ENCODE data around the gene MTX2.

MTX2 gene

DNA sequence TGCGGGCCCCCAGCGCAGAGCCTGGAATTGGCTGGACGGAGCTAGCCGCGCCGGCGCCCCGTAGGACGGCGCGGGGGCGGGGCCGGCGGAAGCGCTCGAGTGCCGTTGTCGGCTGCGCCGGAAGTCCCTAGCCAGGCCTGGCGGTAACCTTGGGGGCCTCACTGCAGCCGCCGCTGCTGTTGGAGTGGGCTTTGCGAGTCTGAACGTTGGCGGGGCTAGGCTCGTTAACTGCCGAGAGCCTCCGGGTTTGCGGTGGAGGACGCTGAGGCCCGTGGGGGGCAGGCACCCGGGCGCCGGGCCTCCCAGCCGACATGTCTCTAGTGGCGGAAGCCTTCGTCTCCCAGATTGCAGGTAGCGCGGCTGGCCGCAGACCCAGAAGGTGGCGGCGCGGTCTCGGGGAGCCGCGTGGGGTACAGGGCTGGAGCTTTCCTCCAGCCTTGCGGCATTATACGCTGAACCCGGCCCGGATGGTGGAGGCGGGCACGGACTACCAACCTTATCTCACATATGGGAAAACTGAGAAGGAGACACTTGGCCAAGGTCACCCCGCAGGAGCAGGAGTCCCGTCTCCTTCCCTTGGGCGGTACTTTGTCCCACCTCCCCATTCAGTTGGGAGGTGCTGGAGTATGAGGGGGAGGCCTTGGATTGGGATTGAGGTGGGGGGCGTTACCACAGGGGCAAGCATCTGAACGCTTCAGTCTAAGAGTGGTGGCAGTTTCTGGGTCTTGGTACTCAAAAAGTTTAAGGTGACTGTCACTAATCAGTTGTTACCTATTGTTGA is at the start of gene MTX2:
TSS of gene MTX2 (plus strand) at position 124 of the 781 bp plus-strand sequence. CDS start at position 312, 188 bp downstream.
- peak; percentile 76 to 82 for DNase-seq

DNA sequence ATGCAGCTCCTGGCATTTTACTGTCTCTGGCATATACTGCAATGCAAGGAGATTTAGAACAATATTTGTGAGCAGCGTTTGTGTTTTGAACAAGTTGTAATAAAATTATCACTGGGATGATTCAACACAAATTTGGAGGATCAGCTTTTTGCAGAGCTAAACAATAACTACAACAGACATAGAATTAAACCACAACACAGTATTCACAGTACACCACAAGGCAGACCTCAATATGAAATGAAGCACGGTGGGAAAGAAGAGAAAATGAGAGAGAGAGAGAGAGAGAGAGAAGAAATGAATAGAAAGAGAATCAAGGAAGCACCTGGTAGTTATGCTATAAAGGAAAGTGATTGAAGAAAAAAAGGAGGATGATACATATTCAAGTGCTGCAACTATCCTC is 41.4 kb upstream of the MTX2 start:
- no peak for DNase-seq

DNA sequence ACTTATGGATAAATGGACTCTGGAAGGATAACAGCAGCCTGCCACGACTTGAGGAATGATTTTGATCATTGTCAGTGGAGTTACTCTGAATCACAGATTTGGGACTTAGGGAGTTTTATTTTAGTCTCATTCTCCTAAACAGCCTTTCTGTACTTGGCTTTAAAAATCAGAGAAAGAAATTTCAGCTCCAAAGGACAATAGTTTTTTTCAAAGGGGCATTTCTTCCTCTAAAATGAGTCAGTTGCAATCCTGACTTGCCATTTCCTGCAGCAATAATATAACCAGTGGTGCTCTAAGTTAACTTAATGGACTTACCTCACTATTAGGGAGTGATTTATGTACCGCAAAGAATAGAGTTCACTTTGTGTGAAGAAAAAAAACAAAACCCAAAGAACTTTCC is 35.1 kb upstream of the MTX2 start:
- DNase-seq = no peak

DNA sequence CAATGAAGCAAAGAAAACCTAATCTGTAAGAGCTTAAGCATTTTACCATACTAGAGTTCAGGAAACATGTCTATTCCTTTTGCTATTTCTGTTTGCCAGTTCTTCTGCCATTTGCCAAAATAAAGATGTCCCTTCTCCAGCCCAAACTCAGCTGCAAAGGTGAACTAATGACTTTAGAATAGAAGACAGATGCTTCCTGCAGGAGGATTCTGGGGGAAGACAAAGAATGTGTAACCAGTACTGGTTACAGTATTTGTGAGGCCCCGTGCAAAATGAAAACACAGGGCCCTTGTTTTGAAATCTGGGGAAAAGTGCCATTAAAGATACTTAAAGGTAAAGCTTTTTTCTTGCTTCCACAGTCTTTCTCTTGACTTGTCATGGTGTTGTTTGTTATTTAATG is 34.3 kb upstream of the MTX2 start:
- DNase-seq = no peak

DNA sequence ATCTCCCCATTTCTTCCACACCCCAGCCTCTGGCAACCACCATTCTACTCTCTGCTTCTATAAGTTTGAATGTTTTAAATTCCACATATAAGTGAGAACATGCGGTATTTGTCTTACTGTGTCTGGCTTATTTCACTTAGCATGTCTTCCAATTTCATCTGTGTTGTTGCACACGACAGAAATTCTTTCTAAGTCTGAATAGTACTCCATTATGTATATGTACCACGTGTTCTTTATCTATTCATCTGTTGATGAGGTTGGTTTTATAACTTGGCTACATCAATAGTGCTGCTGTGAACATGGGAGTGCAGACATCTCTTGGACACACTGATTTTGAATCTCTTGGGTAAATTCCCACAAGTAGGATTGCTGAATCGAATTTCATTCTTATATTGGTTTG is 31.8 kb upstream of the MTX2 start:
- DNase-seq = no peak

DNA sequence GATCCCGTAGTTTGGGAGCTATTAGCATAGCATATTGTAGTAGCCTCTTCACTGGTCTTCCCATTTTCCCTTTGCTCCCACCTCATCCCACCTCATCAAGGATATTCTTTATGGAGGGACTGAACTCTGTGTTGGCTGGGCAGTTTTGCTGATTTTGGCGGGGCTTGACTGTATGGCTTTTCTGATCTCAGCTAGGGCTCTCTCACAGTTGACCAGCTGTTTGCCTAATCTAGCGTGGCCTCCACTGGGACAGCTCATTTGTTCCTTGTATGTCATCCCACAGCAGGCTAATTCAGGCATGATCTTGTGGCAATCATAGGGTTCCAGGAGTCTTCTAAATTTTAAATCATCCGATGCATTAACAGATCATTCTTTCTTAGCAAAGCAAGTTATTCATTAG is 30.2 kb upstream of the MTX2 start:
- no peak for DNase-seq

DNA sequence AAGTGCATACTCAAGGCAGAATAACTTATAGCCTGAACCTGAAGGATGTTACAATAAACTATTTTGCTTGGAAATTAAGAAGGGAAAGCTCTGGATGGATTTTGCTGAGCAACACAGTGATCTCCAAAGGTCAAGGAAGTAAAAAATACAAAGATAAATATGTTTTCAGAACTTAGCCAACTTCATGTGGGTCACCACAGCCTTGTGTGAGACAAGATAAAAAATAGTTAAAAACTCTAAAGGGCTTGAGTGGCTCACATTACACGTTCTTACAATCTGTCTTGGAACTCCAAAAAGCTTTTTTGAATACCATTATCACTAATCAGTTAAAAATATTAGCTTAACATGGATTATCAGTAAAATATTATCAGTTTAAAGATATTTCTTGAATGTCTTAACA is 28.9 kb upstream of the MTX2 start:
- no peak for DNase-seq

DNA sequence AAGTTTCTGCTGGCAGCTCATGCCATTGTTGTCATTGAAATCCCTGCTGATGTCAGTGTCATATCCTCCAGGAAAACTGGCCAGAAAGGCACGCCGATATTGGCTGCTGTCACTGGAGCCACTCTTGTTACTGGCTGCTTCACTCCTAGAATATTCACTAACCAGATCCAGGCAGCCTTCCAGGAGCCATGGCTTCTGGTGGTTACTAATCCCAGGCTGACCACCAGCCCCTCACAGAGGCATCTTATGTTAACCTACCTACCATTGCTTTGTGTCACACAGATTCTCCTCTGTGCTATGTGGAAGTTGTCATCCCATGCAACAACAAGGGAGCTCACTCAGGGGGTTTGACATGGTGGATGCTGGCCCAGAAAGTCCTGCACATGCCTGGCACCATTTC is 27.0 kb upstream of the MTX2 start:
- DNase-seq = no peak

DNA sequence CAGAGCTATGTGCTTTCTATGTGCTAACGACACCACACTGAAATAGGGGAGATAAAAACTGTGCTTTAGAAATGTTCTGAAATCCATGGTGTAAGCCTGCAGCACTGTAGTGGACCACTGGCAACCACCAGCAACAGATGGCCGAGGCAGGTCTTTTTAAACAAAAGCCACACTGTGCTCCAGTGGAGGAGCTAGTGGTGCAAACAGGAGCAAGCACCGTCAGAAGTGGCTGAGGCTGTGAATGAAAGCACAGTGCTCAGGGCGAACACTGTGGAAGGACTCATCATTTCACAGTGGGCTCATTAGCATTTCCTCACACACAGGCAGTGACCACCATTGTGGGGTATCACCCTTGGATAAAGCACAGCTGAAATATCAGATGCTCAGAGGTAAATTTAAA is 22.9 kb upstream of the MTX2 start:
- no peak for DNase-seq

DNA sequence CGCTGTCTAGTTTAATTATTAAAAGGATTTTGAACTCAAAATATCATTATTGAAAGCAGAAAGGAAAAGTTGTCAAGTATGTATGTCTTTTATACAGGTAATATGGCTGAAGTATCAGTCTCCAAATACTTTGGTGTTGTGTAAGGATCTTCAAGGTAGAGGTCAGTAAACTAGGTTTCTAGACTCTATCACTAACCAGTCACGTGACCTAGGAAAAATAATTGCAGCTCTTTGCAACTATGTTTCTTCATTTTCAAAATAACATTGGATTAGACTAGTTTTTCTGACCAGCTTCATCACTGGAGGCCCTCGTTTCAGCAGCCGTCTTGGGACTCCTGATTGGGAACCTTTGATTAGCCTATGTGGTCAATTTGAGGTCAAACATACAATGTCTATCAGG is 21.4 kb upstream of the MTX2 start:
- DNase-seq = no peak

DNA sequence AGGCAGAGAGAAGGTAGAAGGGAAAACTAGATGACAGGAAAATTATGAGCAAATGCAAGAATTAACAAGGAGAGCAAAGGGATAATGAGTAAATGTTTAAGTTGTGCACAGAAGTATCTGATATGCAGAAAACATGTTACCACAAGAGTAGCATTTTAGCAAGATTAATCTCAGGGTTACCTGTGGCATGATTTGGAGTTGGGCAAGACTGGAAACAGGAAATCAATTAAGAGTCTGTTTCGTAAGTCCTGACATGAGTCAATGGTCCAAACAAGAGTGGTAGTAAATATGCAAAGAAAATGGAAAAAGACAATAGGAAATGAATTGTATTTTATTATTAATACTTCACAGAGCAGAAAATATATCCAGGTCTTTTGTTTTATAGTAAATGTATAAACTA is 17.3 kb upstream of the MTX2 start:
- DNase-seq = no peak

DNA sequence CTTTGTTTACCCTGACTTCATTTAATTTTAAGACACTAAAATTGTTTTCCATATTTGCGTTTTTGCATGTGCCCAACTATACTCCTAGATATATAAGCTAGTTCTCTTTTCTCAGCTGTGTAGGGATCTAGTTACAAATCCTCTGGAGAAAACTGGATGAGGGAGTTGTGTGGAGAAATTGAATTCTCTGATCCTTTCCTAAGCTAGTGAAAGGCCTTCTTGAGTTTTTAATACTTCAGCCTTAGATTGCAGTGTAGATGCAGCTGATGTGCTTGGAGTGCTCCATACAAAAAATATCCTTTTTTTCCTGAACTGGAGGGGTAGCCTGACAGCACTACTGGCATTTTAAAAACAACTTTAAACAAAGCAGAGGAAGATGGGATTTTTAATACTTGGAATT is 8.6 kb upstream of the MTX2 start:
- no peak for DNase-seq

DNA sequence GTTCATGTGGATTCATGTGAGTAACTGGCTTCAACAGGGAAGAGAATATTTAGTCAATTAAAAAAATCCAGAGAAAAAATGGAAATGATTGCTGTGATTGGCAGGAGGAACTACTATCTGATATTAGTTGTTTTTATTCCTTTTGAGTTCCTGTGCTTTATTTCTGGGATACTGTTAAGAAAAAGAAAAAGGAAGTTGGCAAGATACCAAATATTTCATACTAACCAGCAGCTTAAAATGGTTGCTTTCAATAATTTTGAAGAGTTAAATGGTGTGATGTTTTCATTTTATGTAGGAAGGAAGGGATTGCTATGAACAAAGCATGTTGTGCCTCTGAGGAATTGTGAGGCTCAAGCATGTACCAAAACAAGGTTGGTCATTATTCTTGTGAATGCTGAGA is 8.1 kb upstream of the MTX2 start:
- DNase-seq = no peak

DNA sequence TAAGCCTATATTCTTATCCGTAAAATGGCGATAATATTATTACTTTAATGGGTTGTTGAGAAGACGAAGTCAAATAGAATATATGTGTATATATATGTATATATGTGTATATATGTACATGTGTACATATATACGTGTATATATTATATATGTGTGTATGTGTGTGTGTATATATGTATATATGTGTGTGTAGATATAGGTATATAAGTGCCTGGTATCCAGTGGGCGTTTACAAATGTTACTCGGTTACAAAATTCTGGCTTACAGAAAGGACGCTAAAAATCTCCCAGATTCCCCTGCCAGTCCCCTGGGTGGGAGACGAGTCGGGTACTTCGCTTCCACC is 295 bp upstream of the MTX2 start:
- no peak for DNase-seq

DNA sequence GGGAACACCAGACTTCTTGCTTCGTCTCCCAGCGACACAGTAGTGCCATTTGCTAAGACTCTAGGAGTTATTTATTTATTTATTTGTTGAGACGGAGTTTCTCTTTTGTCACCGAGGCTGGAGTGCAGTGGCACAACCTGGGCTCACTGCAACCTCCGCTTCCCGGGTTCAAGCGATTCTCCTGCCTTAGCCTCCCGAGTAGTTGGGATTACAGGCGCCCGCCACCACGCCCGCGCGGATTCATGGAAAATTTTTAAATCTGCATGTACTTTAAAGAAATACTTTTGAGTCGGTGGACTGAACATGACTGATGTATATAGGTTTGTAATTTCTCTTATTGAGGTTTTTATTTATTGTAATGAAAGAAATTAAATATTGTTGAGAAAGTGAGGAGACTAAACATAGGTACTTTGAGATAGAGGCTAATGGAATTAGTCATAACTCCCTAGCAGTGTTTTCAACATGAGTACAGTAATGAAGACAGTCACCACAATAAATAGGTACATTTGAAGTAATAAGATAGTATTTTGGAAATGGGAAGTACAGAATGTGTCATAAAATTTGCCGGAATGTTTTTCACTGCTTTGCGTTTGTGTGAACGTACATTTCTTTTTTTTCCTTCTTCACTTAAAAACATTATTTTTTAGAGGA is 983 bp downstream of the MTX2 start:
- no peak for DNase-seq

DNA sequence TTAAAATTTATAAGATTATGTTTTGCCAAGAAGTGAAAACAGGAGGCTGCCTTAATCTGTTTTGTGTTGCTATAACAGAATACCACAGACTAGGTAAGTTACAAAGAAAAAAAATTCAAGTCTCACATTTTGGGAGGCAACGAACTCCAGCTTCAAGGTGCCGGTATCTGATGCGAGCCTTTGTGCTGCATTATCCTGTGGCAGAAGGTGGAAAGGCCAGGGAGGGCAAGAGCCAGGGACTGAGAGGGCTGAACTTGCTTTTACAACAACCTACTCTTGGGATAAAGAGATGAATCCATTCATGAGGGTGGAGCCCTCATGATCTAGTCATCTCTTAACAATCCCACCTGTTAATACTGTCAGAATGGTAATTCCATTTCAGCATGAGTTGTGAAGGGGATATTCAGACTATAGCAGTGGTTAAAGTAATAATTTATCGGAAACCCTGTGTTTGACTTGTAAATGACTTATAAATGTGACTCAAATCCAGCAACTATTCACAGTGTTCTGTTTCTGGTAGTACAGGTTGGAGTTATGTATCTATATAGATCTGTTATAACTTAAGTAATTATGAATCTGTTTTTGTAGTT is 3.7 kb downstream of the MTX2 start:
- no peak for DNase-seq

DNA sequence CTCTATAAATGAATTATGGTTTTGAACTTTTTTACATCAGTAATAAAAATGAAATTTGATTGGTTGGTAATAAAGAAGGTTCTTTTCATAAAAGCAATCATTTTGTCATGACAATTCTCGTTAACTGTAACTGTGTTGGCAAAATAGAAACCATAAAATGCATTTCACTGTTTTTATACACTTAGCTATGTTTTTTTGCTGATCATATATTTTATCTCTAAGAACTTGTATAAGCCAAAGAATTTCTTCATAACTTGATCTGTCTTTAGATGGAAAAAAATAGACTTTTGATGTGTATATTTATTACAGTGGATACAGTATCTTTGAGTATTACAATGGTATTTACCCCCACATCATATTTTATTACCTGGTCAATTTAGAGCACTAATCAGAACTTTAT is 9.7 kb downstream of the MTX2 start:
- DNase-seq = no peak

DNA sequence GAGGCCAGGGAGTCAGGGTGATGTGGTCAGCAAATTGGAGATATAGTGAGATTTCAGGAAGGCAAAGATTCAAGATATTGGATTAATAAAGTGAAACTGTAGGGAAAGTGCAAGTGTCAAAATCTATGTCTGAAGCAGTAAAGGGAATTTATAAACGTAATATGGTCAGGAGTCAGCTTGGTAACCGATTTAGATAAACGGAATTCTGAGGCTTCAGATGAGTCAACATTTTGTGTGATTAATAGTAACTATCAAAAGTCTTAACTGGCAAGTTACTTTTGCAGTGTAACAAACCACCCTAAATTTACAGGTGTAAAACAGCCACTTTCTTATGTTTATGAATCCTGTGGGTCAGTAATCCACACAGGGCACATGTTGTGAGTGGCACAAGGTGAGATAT is 10.9 kb downstream of the MTX2 start:
- DNase-seq = no peak

DNA sequence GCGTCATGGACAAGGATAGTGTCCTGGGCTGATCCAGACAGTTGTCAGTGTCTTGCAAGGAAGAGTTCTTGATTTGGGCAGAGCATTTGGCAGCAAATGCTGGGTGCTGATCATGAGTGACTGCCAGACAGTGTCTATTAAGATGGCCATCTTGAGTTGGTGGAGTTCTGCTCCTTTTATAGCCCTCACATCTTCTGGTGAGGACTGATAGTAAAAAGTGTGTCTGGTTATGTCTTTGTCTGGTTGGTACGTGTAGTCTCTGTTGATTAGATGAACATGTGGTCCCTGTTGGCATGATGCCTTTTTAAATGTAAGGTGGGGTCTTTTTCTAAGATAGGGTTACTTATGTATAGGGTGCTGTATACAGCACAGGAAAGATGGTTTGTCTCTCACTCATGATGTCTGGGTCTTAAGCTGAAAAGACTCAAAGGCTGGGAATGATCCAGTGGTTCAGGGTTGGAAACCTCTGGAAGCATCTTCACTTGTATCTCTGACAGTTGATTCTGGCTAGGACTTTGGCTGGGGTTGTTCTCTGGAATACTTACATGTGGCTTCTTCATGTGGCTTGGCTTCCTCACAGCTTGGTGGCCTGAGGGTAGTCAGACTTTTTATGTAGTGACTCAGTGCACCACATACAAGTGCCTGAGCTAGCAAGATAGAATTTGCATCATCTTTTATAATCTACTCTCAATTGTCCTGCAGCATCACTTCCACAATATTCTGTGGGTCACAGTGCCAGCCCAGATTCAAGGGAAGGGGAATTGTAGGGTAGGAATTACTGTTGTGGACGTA is 11.8 kb downstream of the MTX2 start:
- no peak for DNase-seq

DNA sequence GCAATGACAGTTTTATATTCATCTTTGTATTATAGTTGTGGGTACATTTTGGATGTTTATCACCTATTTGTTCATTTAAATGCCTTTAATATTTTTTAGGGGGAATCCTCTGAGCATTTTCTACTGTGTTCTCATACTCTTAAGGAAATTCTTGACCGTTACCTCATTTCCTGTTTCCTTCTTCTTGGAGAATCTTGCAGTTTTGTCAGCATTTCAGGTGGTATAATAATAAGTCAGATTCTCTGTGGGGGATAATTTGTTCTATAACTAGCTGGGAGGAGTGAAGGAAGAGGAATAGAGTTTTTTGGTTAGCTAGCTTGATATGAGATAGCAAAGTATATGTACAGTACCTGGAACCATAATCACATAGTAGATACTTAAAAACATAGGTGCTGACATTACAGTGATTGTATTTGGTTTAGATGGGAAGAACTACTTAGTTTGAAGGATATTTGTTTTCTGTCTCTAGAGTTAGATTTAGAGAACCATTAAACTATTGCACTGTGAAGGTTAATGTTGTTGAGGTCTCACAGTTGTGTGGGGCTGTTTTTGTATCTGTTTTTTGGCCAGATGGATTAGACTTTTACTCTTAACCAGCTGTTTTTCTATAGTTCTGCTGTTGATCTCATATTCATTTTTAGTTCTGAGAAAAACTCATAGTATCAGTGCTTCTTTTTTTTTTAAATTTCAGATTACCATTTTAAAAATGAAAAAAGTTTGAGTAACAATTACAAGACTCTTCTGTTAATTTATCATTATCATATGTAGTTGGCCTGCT is 14.2 kb downstream of the MTX2 start:
- no peak for DNase-seq

DNA sequence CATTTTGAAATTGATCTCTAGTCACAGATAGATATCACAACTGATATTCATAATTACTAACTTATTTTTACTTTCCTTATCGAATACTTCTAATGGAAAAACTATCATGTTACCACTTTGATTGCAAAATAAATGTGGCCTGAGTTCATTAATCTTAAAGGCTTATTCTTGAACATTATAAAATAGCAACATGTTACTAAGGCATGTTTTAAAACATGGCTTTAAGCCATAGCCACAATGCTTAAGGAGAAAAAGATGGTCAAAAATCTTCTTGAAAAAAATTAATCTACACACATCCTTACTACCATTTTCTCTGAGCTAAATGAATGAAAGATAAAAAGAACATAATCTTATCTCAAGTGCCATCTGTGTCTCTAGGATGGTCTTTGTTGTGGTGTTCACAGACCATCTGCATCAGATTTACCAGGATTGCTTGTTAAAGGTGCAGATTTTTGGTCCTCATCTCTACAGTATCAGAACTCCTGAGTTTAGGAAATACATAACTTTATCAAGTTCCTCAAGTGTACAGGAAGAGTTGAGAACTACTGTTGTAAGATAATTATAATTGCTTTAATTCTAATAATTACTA is 15.3 kb downstream of the MTX2 start:
- DNase-seq = no peak

DNA sequence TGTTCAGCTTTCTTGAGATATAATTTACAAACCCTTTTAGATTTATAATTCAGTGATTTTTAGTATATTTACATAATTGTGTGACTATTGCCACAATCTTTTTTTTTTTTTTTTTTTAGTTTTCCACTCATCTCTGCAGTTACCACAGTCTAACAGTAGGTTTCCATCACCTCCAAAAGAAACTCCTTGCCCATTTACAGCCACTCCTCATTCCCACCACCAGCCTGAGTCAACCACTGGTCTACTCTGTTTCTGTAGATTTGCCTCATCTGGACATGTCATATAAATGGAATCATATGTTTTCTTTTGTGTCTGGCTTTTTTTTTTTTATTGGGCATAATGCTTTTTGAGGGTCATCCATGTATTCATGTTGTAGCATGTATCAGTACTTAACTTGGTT is 16.1 kb downstream of the MTX2 start:
- DNase-seq = no peak

DNA sequence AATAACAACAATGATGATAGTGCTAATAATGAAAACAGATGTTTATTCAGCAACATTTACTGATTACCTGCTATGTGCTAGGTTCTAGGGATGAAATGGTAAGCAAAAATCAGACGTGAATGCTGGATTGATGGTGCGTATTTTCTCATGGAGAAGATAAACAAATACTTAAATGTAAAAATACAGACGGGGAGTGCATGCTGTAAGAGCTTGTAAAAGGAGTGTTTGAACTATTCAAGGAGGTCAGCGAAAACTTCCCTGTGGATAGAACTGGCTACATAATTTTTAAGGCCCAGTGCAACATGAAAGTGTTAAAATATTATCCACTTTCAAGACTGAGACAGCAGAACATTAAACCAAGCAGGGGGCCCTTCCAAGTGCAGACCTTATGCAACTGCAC is 22.1 kb downstream of the MTX2 start:
- DNase-seq = no peak
